GM19452 (cell line): ENCODE data around the gene C12orf56.
"Not testable (repeated sequence)": the region's sequence is repeated elsewhere in the genome, so short reads cannot be mapped to it uniquely, and the experiment has no call there.

ENCODE experiments used
- ATAC-seq: cut with Tn5 transposase; IDR thresholded peaks from one replicate; pipeline ENCODE4 v1.9.1; 2021; ENCODE audit not compliant: unreplicated experiment

The C12orf56 gene

GRCh38 chr12:64387197-64387816 lies 3.3 kb downstream of the C12orf56 start:
- ATAC-seq: no peak

- no peak for ATAC-seq
Measured at GRCh38 chr12:64385468-64385867, 5.1 kb downstream of the C12orf56 start.

- no peak for ATAC-seq
Measured at GRCh38 chr12:64385019-64385418, 5.5 kb downstream of the C12orf56 start.

GRCh38 chr12:64383675-64384074 lies 6.9 kb downstream of the C12orf56 start:
- ATAC-seq: no peak

GRCh38 chr12:64362721-64363305 lies 27.7 kb downstream of the C12orf56 start:
- ATAC-seq: no peak

- ATAC-seq: not testable (repeated sequence)
Measured at GRCh38 chr12:64361173-64361572, 29.4 kb downstream of the C12orf56 start.

- ATAC-seq: not testable (repeated sequence)
Measured at GRCh38 chr12:64356209-64356608, 34.3 kb downstream of the C12orf56 start.

GRCh38 chr12:64352181-64352580 lies 38.4 kb downstream of the C12orf56 start:
- no peak for ATAC-seq

- ATAC-seq: no peak
Measured at GRCh38 chr12:64351265-64351664, 39.3 kb downstream of the C12orf56 start.

- no peak for ATAC-seq
Measured at GRCh38 chr12:64347630-64348029, 42.9 kb downstream of the C12orf56 start.

GRCh38 chr12:64344631-64345030 lies 45.9 kb downstream of the C12orf56 start:
- ATAC-seq: not testable (repeated sequence)

GRCh38 chr12:64340546-64340945 lies 50.0 kb downstream of the C12orf56 start:
- ATAC-seq: not testable (repeated sequence)

GRCh38 chr12:64335886-64336466 lies 54.6 kb downstream of the C12orf56 start:
- ATAC-seq: no peak

- ATAC-seq: no peak
Measured at GRCh38 chr12:64332938-64333337, 57.6 kb downstream of the C12orf56 start.

- no peak for ATAC-seq
Measured at GRCh38 chr12:64332296-64332695, 58.3 kb downstream of the C12orf56 start.

GRCh38 chr12:64329031-64329710 lies 61.4 kb downstream of the C12orf56 start:
- not testable (repeated sequence) for ATAC-seq

GRCh38 chr12:64325055-64325454 lies 65.5 kb downstream of the C12orf56 start:
- no peak for ATAC-seq

GRCh38 chr12:64323476-64324225 lies 66.9 kb downstream of the C12orf56 start:
- ATAC-seq: no peak

- ATAC-seq: no peak
Measured at GRCh38 chr12:64323006-64323405, 67.6 kb downstream of the C12orf56 start.

GRCh38 chr12:64320611-64321010 lies 69.9 kb downstream of the C12orf56 start:
- ATAC-seq: no peak

GRCh38 chr12:64319540-64320225 lies 70.9 kb downstream of the C12orf56 start:
- ATAC-seq: not testable (repeated sequence)
